Kidney epithelial cell (primary cell): ENCODE measurements around the gene MEF2B. TPM values are rescaled to one million over a fixed set of nuclear protein-coding genes. Genes with fewer than 3 reads are reported as not detected.
A peak's percentile ranks its signal among the peaks of the same experiment; 100 is the strongest.
"Not testable (repeated sequence)": the region's sequence is repeated elsewhere in the genome, so short reads cannot be mapped to it uniquely, and the experiment has no call there.

ENCODE experiments used
- DNase-seq: peaks from one replicate; pipeline ENCODE4 v3.0.0-alpha.2; 2010; ENCODE audit warnings: low read depth
- H3K27me3 ChIP-seq: 2 replicates; pipeline ENCODE4 v1.6.0; 2011; ENCODE audit warnings: low read length; ENCODE audit not compliant: control insufficient read depth, insufficient read depth
- H3K36me3 ChIP-seq: 2 replicates; pipeline ENCODE4 v1.5.1; 2011; ENCODE audit warnings: low read length; ENCODE audit not compliant: control insufficient read depth, insufficient read depth
- H3K4me3 ChIP-seq: 2 replicates; pipeline ENCODE4 v1.5.1; 2011; ENCODE audit warnings: low read depth, mild to moderate bottlenecking, control low read depth, low read length
- total RNA-seq: library from RNA; depleted of rRNA; stranded (reverse); fragments of >200 nt; gene quantifications from 2 replicates; pipeline ENCODE4 v1.2.3, GENCODE V29; 2015
- TF ChIP-seq, protein P1 (sequence below): IDR thresholded peaks from 2 replicates; pipeline ENCODE4 v1.5.1; 2011; ENCODE audit warnings: mild to moderate bottlenecking, moderate library complexity, low read length, control low read depth, inconsistent platforms; ENCODE audit not compliant: insufficient read depth, poor library complexity, severe bottlenecking

MEF2B gene
- total RNA-seq, 1 donor from 2014 or later = 0.13 TPM

DNA sequence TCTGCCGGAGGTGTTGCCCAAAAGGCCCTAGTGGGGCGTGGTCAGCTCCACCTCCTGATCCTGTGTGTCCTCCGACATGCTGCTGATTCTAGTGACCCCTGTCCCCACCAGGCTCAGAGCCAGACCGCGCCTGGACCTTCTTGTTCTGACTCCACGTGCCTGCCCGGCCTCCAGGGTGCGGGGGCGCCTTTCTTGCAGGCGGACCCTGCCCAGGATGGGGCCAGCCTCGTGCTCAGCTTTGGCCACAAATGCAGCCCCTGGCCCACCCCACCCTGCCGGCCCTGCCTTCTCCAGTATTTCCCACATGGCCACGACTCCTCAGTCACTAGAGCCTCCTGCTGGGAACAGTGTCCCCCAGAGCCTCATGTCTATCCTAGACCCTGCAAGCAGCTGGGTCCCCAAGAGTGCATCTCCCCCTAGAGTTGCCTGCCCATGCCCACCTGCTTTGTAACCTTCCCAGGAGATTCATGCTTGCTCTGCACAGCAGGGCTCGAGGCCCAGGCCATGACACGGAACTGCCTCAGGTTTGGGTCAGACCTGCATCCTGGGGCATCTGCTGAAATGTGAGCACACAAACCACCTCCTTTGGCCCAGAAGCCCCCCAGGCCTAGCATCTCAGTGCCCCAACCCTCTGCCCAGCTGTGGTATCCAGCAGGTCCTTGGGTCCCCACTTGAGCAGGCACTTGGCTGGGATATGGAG is 58.8 kb downstream of the MEF2B start:
- H3K4me3 ChIP-seq = no peak overlapping the region
- TF ChIP-seq, protein P1, sequence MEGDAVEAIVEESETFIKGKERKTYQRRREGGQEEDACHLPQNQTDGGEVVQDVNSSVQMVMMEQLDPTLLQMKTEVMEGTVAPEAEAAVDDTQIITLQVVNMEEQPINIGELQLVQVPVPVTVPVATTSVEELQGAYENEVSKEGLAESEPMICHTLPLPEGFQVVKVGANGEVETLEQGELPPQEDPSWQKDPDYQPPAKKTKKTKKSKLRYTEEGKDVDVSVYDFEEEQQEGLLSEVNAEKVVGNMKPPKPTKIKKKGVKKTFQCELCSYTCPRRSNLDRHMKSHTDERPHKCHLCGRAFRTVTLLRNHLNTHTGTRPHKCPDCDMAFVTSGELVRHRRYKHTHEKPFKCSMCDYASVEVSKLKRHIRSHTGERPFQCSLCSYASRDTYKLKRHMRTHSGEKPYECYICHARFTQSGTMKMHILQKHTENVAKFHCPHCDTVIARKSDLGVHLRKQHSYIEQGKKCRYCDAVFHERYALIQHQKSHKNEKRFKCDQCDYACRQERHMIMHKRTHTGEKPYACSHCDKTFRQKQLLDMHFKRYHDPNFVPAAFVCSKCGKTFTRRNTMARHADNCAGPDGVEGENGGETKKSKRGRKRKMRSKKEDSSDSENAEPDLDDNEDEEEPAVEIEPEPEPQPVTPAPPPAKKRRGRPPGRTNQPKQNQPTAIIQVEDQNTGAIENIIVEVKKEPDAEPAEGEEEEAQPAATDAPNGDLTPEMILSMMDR = no peak
- peaks cover 14% of the 10 kb centered on the region for H3K27me3 ChIP-seq
- DNase-seq = no peak
- no peaks in the 10 kb centered on the region for H3K36me3 ChIP-seq

GRCh38 chr19:19110410-19111135 is 59.5 kb downstream of the MEF2B start:
- H3K4me3 ChIP-seq = no peak overlapping the region
- H3K27me3 ChIP-seq = peaks cover 14% of the 10 kb centered on the region
- H3K36me3 ChIP-seq = no peaks in the 10 kb centered on the region
- TF ChIP-seq, protein P1 = peak; percentile 15
- DNase-seq = no peak

DNA sequence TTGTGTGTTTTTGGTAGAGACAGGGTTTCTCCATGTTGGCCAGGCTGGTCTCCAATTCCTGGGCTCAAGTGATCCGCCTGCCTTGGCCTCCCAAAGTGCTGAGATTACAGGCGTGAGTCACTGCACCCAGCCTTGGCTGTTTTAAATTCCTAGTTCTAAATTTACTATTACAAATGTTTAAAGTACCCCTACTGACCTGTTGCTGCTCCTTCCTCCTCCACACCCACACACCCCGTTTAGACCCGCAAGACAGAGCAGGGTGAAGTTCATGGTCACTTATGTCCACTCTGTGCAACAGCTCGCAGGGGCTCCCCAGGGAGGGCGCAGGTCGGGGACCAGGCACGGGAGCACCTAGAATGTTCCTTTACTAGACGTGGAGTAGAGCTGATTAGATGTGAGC is 60.5 kb downstream of the MEF2B start:
- Histone ChIP-seq H3K27me3 (peaks cover 14% of the 10 kb centered on the region), H3K4me3 (no peak overlapping the region), H3K36me3 (no peaks in the 10 kb centered on the region)
- DNase-seq = no peak
- TF ChIP-seq, protein P1 = no peak

- DNase-seq = no peak
- no peak overlapping the region for H3K4me3 ChIP-seq
- no peaks in the 10 kb centered on the region for H3K36me3 ChIP-seq
- TF ChIP-seq, protein P1 = no peak
- H3K27me3 ChIP-seq = peaks cover 14% of the 10 kb centered on the region
These were observed 62.4 kb downstream of the MEF2B start for GRCh38 chr19:19107654-19108053.

GRCh38 chr19:19106938-19107337 is 63.1 kb downstream of the MEF2B start:
- H3K4me3 ChIP-seq, H3K36me3 ChIP-seq, DNase-seq: not testable (repeated sequence)
- H3K27me3 ChIP-seq = peaks cover 14% of the 10 kb centered on the region

DNA sequence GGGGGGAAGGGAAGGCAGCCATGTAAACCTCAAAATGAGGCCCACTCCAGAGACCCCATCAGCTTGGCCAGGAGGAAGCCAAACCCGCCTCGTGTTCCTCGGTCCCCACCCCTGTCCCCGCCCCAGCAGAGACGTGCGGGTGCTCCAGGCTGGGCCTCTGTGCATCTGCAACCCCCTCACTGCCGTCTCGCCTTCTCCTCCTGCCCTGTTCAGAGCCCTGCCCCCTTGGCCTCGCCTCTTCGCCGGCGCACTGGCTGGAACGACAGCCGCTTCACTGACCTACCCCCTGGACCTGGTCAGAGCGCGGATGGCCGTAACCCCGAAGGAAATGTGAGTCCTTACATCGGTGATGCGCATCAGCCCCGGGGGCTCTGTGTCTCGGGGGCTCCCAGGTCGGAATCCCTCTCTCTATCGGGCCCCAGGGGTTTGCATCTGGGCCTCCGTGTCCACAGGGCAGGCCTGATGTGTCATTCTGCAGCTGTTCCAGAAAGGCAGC is 64.0 kb downstream of the MEF2B start:
- no peak for DNase-seq
- peak overlapping the region; percentile 50 for H3K4me3 ChIP-seq

More for the DNA sequence above, 64.0 kb downstream of the MEF2B start:
- TF ChIP-seq, protein P1 = no peak
- H3K27me3 ChIP-seq = peaks cover 9% of the 10 kb centered on the region
- H3K36me3 ChIP-seq = no peaks in the 10 kb centered on the region
